Subcutaneous abdominal adipose tissue (tissue), 5 donors: ENCODE results near the gene GFRA1.
"Not testable (repeated sequence)": the region's sequence is repeated elsewhere in the genome, so short reads cannot be mapped to it uniquely, and the experiment has no call there.

Source experiments
- H3K27ac ChIP-seq: one replicate; pipeline ENCODE4 v1.7.0; 2013; ENCODE audit warnings: low read depth, mild to moderate bottlenecking, inconsistent platforms, low read length, moderate library complexity
- H3K27me3 ChIP-seq, 5 donors: one replicate each; pipeline ENCODE4 v1.7.0; 2013; ENCODE audit warnings: low read length in 5 of 5, inconsistent platforms in 1 of 5; ENCODE audit not compliant: control insufficient read depth in 5 of 5, insufficient read depth in 4 of 5
- H3K36me3 ChIP-seq, 5 donors: one replicate each; pipeline ENCODE4 v1.7.0; 2013; ENCODE audit warnings: low read length in 5 of 5; ENCODE audit not compliant: control insufficient read depth in 5 of 5, insufficient read depth in 5 of 5
- H3K4me1 ChIP-seq, 5 donors: one replicate each; pipeline ENCODE4 v1.7.0; 2013; ENCODE audit warnings: low read length in 5 of 5, mild to moderate bottlenecking in 3 of 5, moderate library complexity in 1 of 5; ENCODE audit not compliant: control insufficient read depth in 5 of 5, insufficient read depth in 5 of 5
- H3K4me3 ChIP-seq, 5 donors: one replicate each; pipeline ENCODE4 v1.7.0; 2013; ENCODE audit warnings: low read length in 5 of 5, low read depth in 1 of 5
- H3K9ac ChIP-seq, 5 donors: one replicate each; pipeline ENCODE4 v1.7.0; 2013; ENCODE audit warnings: low read length in 5 of 5, mild to moderate bottlenecking in 4 of 5, moderate library complexity in 3 of 5
- H3K9me3 ChIP-seq, 5 donors: one replicate each; pipeline ENCODE4 v1.7.0; 2013; ENCODE audit warnings: low read length in 5 of 5; ENCODE audit not compliant: control insufficient read depth in 5 of 5
- donor health status: healthy.
- donor health status: healthy.
- donor health status: healthy.
- donor health status: healthy.
- donor health status: healthy.

The GFRA1 gene

DNA sequence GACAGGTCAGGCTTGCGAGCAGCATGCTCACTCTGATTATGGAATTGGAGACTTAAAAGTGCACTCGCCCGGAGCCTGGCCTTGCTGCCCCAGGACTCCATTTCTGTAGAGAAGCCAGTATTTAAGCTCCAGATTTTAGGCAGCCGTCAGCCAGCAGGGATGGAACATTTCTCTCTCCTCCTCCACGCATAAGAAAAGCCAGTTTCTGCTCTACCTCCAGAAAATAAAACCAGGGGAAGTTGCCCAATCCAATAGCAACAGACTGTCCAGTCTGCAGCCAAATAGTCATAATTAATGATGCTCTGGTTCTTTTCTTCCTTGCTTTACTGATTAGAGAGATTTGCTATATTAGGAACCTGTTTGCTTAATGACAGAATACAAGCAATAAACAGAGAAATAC, 203.2 kb downstream of the GFRA1 start:
- no peaks in the 10 kb centered on the region for H3K4me1 ChIP-seq
- H3K4me3 ChIP-seq = no peak overlapping the region
- H3K9ac ChIP-seq = no peak overlapping the region
- H3K9me3 ChIP-seq = no peaks in the 10 kb centered on the region
- no peaks in the 10 kb centered on the region for H3K27me3 ChIP-seq
- no peak overlapping the region for H3K27ac ChIP-seq
- H3K36me3 ChIP-seq = no peaks in the 10 kb centered on the region

DNA sequence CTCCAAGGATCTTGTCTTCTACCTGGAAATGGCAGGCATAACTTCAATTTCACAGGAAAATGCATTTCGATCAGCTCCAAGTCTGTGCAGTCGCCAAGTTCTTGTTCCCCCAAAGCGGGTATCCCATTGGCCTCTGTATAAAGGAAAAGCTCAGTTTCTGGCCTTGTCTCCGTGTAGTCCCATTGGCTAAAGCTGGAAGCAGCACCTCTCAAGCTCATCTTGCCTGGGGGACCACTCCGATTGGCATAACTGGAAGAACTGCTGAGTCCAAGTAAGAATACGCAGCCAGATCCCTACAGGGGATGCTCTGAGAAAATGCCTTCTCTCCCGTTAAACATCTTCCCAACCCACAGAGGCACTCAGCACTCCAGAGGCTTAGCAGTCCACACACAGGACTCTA, 205.2 kb downstream of the GFRA1 start:
- no peaks in the 10 kb centered on the region for H3K36me3 ChIP-seq
- H3K27ac ChIP-seq = no peak overlapping the region
- H3K9ac ChIP-seq = no peak overlapping the region
- H3K4me3 ChIP-seq = no peak overlapping the region
- H3K4me1 ChIP-seq = no peaks in the 10 kb centered on the region
- H3K27me3 ChIP-seq = no peaks in the 10 kb centered on the region
- H3K9me3 ChIP-seq = no peaks in the 10 kb centered on the region

DNA sequence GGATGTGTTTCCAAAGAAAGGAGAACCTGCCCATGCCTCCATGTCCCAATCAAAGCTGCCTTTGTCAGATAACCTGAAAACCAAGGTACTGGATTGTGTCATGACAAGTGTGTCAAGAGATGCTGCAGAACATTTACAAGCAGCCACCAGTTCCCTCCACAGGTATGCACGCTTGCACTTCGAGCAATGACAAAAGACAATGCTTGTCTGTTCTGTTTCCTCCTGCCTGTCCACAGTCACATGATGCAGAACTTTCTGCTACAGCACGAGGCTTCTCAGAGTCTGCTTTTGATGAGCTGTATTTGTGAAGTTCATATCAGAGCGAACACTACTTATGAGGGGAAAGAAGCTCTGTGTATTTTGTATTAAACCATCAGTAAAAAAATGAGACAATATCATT, 209.9 kb downstream of the GFRA1 start:
- Histone ChIP-seq H3K9ac (no peak overlapping the region), H3K9me3 (no peaks in the 10 kb centered on the region), H3K4me1 (peaks cover 0 to 5% (median 0%) of the 10 kb centered on the region in 5 donors), H3K4me3 (no peak overlapping the region), H3K27me3 (no peaks in the 10 kb centered on the region), H3K27ac (no peak overlapping the region), H3K36me3 (no peaks in the 10 kb centered on the region)

DNA sequence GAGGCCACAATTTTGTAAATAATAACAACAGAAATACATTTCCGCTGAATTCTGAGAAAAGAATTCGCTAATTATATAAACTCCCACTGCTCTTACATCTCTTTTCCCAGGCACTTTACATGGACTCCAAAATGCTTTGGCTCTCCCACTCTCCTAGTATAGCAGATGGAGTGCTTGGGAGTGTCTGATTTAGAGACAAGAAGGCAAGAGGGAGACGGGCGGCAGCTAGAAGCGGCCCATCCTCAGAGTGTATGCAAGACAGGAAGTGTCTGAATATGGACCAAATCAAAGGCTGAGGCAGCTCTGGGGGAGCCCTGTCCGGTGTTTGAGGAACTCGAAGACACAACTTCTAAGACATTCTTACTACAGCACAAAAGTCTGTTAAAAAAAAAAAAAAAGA, 212.1 kb downstream of the GFRA1 start:
- no peaks in the 10 kb centered on the region for H3K36me3 ChIP-seq

DNA sequence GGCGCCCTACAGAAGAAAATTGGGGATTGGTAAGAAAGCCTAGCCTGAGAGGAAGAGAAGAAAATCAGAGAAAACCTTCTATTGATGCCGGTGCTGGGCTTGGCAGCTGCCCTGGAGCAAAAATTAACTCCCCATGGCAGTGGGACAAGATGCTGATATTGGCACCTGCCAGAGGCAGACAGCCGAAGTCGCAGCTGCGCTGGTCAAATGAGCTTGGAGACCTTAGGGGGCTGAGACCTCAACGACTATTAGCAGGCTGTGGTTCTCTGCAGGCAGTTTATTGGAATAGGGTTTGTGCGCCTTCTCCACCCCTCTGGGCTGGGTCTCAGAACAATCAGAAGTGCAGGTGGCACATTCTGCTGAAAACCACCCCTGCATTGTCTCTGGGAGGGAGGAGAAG, 213.7 kb downstream of the GFRA1 start:
- Histone ChIP-seq H3K4me1 (peaks cover 0 to 29% (median 23%) of the 10 kb centered on the region in 5 donors), H3K9ac (no peak overlapping the region), H3K27me3 (no peaks in the 10 kb centered on the region), H3K36me3 (no peaks in the 10 kb centered on the region), H3K9me3 (no peaks in the 10 kb centered on the region), H3K27ac (no peak overlapping the region), H3K4me3 (no peak overlapping the region)

More for the DNA sequence above, 212.1 kb downstream of the GFRA1 start:
- Histone ChIP-seq H3K27ac (no peak overlapping the region), H3K27me3 (no peaks in the 10 kb centered on the region), H3K9ac (no peak overlapping the region), H3K4me3 (no peak overlapping the region), H3K9me3 (no peaks in the 10 kb centered on the region), H3K4me1 (peaks cover 0 to 23% (median 14%) of the 10 kb centered on the region in 5 donors)

DNA sequence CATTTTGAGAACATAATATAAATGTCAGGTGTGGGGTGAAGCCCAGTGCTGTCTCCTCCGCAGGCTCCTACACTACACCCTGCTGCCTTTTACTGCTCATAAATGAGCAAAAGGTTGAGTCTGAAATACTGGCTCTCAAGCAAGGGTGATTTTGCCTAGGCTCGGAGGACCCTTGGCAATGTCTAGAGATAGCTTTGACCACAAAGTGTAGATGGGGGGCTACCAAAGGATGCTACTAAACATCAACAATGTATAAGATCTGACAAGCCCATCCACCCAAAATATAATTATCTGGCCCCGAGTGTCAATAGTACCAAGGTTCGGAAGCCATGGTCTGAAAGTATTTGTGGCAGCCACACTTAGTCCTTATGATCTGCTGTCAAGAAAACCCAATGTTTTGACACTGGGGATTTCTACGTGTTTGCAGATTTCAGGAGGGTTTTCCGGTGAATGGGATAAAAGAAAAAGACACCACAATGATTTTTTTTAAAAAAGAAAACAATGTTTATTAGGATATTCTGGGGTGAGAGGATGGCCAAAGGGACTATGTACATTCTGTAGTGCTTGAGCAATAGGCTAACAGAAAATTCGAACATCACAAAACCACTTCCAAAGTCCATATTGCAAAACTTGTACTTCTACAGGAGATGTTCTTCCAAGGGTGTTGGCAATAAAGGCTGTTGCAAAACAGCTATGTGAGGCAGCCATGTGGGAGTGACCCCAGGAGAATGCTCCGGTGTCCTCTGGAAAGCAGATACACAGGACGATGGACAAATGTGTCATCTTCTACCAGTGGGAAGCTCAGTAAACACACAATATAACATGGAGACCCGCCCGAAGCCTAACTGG, 216.3 kb downstream of the GFRA1 start:
- H3K36me3 ChIP-seq = no peaks in the 10 kb centered on the region
- H3K9ac ChIP-seq = no peak overlapping the region
- no peaks in the 10 kb centered on the region for H3K27me3 ChIP-seq
- H3K4me1 ChIP-seq = peaks cover 0 to 39% (median 34%) of the 10 kb centered on the region in 5 donors
- H3K4me3 ChIP-seq = no peak overlapping the region
- no peaks in the 10 kb centered on the region for H3K9me3 ChIP-seq
- H3K27ac ChIP-seq = no peak overlapping the region

DNA sequence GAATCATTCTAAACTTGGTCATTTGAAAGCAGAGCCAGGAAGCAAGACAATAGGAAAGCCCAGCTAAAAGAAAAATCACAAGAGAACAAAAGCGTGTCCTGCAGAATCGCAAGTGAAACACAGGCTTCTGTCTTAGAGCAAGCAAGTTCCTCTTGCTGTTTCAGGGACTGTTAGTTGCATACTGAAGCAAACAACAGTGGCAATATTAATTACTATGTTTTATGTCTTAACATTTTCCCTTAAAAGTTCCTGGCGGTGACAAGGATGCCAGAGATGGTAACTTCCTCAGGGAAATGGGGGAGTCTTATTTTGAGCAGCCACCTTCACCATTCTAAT, 217.1 kb downstream of the GFRA1 start:
- no peak overlapping the region for H3K27ac ChIP-seq

DNA sequence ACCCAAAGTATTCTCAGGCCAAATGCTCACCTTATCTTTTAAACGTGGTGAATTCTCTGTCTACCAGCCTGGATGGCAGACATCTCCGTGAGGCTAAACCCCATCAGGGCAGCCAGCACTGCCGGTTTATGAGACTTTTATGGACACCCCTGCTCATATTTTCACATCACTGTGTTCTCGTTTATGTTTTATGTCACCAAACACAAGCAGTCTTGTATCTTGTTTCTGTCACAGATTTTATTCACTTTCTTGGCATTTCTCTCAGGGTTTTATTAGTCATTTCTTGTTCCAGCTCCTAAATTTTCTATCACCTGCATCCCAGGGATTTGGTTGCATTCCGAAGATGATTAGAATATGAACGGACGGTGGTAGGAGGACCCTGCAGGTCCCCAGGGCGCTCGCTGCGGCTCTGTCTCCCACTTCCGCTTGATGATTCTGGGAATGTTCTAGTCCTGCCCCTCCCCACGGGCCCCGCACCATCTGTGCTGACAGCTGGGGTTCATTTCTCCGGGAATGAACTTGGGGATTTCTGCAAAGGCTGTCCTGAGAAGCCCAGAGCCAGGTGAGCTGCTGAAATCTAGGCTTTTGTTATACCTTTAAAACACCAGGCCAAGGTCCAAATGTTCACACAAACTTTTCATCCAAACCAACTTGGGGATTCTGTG, 217.6 kb downstream of the GFRA1 start:
- no peak overlapping the region for H3K27ac ChIP-seq
- no peaks in the 10 kb centered on the region for H3K27me3 ChIP-seq
- H3K9me3 ChIP-seq = no peaks in the 10 kb centered on the region
- no peak overlapping the region for H3K9ac ChIP-seq
- H3K4me1 ChIP-seq = peaks cover 0 to 46% (median 40%) of the 10 kb centered on the region in 5 donors
- H3K36me3 ChIP-seq = no peaks in the 10 kb centered on the region
- no peak overlapping the region for H3K4me3 ChIP-seq

More for the DNA sequence above, 217.1 kb downstream of the GFRA1 start:
- Histone ChIP-seq H3K4me3 (no peak overlapping the region), H3K9ac (no peak overlapping the region), H3K36me3 (no peaks in the 10 kb centered on the region), H3K9me3 (no peaks in the 10 kb centered on the region), H3K27me3 (no peaks in the 10 kb centered on the region), H3K4me1 (peaks cover 0 to 41% (median 35%) of the 10 kb centered on the region in 5 donors)

DNA sequence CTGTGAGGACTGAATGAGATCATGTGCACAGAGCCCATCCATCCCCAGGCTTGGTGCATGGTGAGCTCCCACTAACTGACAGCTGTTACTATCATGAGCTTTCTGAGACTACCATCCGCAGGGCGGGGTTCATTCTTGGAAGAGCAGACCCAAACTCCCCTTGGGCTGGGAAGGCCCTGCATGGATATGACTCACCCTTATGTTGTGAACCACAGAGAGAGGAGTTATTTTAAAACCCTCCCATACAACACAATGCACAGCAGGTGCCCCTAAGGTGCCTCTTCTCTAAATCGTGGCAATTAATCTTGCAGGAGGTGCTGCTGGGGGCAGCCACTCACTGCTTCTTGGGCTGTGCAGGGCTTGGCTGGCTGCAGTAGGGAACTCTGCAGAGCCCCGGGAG, 219.1 kb downstream of the GFRA1 start:
- no peak overlapping the region for H3K9ac ChIP-seq
- peaks cover 3 to 58% (median 52%) of the 10 kb centered on the region in 5 donors for H3K4me1 ChIP-seq
- H3K36me3 ChIP-seq = no peaks in the 10 kb centered on the region
- no peaks in the 10 kb centered on the region for H3K27me3 ChIP-seq
- no peak overlapping the region for H3K4me3 ChIP-seq
- no peak overlapping the region for H3K27ac ChIP-seq
- no peaks in the 10 kb centered on the region for H3K9me3 ChIP-seq

DNA sequence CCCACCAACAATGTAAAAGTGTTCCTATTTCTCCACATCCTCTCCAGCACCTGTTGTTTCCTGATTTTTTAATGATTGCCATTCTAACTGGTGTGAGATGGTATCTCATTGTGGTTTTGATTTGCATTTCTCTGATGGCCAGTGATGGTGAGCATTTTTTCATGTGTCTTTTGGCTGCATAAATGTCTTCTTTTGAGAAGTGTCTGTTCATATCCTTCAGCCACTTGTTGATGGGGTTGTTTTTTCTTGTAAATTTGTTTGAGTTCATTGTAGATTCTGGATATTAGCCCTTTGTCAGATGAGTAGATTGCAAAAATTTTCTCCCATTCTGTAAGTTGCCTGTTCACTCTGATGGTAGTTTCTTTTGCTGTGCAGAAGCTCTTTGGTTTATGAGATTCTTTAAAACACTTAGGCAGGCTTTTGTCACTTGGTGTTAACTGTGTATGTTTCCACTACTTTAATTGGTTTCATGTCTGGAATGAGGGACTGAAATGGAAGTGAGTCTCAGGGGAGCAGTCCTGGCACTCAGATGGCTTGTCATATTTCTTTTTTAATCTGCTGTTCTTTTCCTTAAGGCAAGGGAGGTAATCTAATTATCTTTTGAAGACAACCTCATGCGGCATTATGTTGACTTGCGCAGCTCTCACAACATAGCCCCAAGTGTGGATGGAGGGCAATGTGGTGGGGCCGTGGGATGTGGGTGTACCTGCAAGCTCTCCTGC, 219.8 kb downstream of the GFRA1 start:
- H3K4me1 ChIP-seq = peaks cover 3 to 54% (median 52%) of the 10 kb centered on the region in 5 donors
- H3K36me3 ChIP-seq, H3K9me3 ChIP-seq, H3K27ac ChIP-seq, H3K27me3 ChIP-seq, H3K4me3 ChIP-seq, H3K9ac ChIP-seq: not testable (repeated sequence)
